HG03175 (cell line): ENCODE measurements around the gene HNRNPK.

Experiments used
- ATAC-seq: cut with Tn5 transposase; IDR thresholded peaks from one replicate; pipeline ENCODE4 v1.9.1; 2021; ENCODE audit warnings: mild to moderate bottlenecking, moderate library complexity; ENCODE audit not compliant: unreplicated experiment

Gene HNRNPK

DNA sequence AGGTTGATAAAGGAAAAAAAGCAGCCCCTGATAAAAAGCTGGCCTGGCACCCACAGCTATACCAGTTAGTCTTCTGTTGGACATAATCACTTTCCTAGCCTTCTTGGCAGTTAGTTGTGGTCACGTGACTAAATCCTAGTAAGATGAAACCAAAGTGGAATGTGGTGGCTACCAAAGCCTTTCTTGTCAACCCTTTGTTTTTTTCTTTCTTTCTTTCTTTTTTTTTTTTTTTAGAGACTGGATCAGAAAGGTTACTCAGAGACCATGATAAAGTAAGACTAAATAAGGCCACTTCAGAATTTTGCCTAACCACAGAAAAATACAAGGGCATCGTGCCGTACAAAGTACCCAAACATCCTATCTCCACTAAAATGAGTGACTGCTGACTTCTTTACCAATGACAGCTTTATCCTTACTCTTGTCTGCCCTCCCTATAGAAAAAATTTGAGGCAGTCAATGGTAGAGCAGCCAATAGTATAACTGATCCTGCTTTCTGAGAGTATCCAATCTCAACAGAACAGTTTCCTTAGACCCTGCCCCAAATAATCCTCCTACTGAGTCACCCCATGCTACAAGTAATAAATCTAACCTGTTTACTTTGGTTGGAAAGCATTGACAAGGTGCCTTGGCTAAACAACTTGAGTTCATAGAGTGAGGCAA lies 44.6 kb downstream of the HNRNPK start:
- ATAC-seq, result no peak

DNA sequence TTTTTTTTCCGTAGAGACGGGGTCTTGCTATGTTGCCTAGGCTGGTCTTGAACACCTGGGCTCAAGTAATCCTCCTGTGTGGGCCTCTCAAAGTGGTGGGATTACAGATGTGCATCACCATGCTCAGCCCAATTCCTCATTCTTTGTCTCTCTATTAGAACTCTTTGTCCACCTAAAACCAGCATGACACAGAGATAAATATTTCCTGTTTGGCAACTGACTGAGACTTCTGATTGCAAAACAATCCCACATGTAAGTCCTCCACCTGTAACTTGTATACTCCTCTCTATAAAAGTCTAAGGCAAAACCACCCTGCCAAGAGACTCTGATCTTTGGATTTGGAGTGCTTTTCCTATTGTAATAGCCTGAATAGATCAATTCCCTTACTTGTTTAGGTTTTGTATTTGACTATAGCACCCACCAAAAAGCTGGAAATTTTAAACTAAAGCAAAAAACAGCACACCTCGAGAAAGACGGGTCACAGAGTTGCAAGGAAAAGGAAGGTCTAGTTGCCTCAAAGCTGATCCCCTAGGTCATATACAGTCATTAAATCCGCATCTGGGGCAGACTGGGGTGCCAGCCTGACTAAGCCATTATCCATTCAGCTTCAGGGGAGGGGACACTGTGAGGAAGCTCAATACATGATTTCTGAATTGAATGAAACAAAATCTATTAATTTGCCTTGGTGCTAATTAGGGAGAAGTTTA lies 45.3 kb downstream of the HNRNPK start:
- ATAC-seq, result no peak

DNA sequence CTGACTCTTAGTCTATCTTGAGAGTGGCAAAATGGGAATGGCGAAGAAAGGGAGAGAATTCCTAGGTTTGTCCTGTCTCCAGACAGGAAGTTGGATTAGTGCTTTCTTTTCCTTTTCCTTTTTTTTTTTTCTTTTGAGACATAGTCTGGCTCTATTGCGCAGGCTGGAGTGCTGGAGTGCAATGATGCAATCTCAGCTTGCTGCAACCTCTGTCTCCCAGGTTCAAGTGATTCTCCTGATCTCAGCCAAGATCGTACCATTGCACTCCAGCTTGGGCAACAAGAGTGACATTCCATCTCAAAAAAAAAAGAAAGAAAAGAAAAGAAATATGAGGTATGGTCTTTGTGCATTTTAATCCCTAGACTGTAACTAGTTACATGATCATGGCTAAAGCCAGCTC lies 46.2 kb downstream of the HNRNPK start:
- no peak for ATAC-seq

DNA sequence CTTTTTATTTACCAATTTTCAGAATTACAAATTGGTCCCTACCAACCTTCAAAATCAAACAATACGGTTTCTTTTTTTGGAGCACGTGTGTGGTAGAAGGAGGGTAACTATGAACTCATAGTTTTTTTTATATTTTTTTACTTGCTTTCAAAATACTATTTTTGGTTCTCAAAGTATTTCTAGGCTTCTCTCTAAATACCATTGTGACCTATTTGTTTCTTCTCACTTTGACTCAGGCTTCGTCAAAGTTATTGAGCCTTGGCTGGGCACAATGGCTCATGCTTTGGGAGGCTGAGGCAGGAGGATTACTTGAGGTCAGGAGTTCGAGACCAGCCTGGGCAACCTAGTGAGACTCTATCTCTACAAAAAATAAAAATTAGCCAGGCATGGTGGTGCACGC lies 47.2 kb downstream of the HNRNPK start:
- ATAC-seq, result no peak

DNA sequence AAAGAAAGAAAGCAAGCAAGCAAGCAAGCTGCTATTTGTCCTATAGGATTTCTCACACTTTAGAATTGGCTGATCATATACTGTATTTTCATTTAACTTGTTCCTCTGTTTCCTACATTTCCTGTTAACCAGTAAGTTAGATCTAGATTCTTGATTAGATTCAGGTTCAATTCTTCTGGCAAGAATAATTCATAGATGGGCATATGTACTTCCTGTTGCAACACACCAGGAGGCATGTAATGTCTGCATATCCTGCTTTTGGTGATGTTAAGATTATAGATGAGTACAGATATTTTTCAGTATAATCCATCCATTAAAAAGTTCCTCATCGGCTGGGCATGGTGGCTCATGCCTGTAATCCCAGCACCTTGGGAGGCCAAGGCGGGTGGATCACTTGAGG lies 48.0 kb downstream of the HNRNPK start:
- no peak for ATAC-seq

DNA sequence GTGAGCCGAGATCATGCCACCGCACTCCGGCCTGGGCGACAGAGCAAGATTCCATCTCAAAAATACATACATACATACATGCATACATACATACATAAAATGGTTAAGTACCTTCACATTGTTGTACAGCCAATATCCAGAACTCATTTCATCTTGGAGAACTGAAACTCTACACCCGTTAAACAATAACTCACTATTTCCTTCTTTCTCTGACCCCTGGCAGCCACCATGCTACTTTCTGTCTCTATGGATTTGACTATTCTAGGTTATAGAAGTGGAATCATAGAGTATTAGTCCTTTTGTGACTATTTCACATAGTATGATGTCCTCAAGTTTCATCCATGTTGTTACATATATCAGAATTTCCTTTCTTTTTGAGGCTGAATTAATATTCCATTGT lies 49.1 kb downstream of the HNRNPK start:
- ATAC-seq, result no peak

DNA sequence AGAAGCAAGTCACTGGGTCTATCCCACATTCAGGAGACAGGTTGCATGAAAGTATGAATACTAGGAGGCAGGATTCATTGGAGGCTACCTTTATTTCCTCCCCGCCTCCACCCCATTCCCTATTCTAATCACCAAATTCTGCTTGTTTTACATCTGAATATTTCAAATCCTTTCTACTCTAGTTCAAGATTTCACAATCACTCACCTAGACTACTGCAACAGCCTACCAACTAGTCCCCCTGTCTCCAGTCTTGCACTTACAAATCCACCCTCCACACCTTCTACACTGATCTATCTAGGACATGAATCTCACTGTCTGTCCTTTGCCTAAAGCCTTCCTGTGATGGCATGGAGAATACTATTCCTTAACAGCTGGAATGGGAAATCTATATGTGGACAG lies 52.4 kb downstream of the HNRNPK start:
- no peak for ATAC-seq

DNA sequence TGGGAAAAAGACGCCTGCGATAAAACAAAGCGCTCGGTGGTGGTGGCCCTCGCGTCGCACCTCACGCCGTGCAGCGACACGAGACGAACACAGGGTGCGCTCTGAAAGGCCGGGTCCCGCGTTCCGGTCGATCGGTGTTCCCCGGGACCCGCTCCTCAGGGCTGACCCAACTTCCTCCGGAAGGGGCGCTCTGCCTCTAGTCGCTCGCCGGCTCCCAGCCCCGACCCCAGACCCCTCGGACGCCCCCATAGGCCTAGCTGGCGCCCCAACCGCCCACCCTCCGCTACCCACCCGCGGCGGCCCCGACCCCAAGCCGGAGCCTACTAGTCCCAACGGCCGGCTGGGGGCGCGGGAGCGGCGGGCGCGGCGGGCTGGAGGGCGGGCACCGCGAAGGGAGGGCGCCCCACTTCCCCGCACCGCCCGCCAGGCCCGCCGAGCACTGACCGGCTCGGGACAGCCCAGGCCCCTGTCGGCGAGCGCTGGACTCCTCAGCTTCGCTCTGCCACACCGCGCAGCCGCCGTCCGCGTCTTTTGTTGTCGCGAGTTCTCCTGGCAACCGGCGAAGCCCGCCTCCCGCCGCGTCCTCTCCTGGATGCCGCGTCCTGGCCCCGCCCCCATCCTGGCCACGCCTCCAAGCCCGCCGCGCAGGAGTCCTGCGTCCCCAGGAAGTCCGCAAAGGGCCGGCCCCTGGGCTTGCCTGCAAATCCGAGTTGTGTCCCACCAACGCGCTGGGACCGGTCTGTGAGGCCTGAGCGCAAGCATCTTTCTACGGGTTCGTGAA lies 58.9 kb downstream of the HNRNPK start, which contains the start of gene KIF27:
Gene KIF27, minus strand, starts transcription at position 506 of the 781 bp plus-strand sequence. CDS start 5,841 bp downstream, outside the sequence.
- peak; percentile 88 for ATAC-seq

DNA sequence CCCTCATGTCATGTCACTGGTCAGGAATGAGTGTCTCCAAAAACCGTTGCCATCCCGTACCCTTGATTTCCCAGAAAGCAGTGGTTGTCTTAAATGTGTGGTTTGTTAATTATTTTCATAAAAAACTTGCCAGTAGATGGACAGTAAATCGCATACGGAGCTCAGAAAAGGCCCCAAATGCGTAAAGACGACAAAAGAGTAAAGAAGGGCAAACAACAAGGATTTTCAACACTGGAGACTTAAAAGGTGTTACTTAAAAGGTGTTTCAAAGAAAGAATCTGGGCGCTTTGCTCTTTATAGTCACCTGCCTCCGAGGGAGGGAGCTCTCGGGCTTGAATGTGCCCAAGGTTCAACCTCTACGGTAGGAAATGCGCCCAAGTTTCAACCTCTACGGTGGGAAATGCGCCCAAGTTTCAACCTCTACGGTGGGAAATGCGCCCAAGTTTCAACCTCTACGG lies 59.5 kb downstream of the HNRNPK start:
- peak; percentile 28 for ATAC-seq

DNA sequence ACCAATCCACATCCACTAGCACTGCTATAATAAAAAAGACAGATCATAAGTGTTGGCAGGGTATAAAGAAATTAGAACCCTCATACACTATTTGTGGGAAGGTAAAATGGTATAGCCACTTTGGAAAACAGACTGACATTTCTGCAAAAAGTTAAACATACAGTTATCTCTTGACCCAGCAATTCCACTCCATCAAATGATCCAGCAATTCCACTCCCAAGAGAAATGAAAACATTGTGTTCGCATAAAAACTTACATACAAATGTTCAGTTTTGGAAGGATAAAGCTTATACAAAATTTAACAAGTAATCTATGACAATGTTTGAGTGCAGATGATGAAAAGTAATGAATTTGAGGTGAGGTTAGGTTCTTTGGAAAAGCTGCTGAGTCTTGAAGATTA lies 60.9 kb downstream of the HNRNPK start:
- ATAC-seq, result no peak
